Measurements from ENCODE around the gene MRPS6.

DNA sequence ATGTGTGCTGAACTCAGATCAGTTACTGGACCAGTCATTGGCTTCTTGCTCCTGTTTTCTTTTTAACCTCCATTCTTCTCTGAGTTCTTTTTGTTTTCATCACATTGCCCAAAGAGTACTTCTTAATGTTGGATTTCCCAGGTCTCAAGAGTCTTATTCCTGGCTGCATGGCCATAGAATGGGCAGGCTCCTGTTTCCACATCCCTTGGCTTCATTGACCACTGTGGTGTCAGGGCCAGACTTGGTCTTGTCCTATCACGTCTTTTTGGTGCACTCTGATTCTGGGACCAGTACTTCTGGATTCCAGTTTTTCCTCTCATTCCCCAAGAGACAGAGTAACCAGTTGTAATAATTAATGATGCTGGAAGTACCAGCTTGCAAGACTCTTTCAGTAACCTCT lies 41.8 kb downstream of the MRPS6 start:
- TF ChIP-seq MXI1 (IDR thresholded peaks at IDR 0.05; ENCODE audit: borderline replicate concordance, low read depth, low read length) (no peak), POLR2A (IDR thresholded peaks at IDR 0.05; ENCODE audit: low read depth, low read length) (no peak), RFX5 (IDR thresholded peaks at IDR 0.05; ENCODE audit: low read depth, low read length) (no peak), BHLHE40 (IDR thresholded peaks at IDR 0.05; ENCODE audit: low read depth, low read length) (no peak), MAZ (IDR thresholded peaks at IDR 0.05; ENCODE audit: borderline replicate concordance, low read depth, low read length) (no peak), RAD21 (IDR thresholded peaks at IDR 0.05; ENCODE audit: low read length) (no peak), MAFK (IDR thresholded peaks at IDR 0.05; ENCODE audit: low read depth, low read length) (no peak), NFE2L2 (IDR thresholded peaks at IDR 0.05; ENCODE audit: low read depth, low read length) (no peak), FOS (IDR thresholded peaks at IDR 0.05; ENCODE audit: low read depth, low read length) (no peak), CEBPB (IDR thresholded peaks at IDR 0.05; ENCODE audit: low read depth, low read length) (no peak), SMC3 (IDR thresholded peaks at IDR 0.05; ENCODE audit: low read depth, low read length) (no peak)
- TF ChIP-seq, protein P1, sequence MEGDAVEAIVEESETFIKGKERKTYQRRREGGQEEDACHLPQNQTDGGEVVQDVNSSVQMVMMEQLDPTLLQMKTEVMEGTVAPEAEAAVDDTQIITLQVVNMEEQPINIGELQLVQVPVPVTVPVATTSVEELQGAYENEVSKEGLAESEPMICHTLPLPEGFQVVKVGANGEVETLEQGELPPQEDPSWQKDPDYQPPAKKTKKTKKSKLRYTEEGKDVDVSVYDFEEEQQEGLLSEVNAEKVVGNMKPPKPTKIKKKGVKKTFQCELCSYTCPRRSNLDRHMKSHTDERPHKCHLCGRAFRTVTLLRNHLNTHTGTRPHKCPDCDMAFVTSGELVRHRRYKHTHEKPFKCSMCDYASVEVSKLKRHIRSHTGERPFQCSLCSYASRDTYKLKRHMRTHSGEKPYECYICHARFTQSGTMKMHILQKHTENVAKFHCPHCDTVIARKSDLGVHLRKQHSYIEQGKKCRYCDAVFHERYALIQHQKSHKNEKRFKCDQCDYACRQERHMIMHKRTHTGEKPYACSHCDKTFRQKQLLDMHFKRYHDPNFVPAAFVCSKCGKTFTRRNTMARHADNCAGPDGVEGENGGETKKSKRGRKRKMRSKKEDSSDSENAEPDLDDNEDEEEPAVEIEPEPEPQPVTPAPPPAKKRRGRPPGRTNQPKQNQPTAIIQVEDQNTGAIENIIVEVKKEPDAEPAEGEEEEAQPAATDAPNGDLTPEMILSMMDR (conservative IDR thresholded peaks at IDR 0.05; ENCODE audit: low read depth, low read length) = no peak
- TF ChIP-seq, protein P2, sequence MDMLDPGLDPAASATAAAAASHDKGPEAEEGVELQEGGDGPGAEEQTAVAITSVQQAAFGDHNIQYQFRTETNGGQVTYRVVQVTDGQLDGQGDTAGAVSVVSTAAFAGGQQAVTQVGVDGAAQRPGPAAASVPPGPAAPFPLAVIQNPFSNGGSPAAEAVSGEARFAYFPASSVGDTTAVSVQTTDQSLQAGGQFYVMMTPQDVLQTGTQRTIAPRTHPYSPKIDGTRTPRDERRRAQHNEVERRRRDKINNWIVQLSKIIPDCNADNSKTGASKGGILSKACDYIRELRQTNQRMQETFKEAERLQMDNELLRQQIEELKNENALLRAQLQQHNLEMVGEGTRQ (IDR thresholded peaks at IDR 0.05; ENCODE audit: low read depth, low read length) = no peak
- TF ChIP-seq, protein P3, sequence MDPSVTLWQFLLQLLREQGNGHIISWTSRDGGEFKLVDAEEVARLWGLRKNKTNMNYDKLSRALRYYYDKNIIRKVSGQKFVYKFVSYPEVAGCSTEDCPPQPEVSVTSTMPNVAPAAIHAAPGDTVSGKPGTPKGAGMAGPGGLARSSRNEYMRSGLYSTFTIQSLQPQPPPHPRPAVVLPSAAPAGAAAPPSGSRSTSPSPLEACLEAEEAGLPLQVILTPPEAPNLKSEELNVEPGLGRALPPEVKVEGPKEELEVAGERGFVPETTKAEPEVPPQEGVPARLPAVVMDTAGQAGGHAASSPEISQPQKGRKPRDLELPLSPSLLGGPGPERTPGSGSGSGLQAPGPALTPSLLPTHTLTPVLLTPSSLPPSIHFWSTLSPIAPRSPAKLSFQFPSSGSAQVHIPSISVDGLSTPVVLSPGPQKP (IDR thresholded peaks at IDR 0.05; ENCODE audit: borderline replicate concordance, low read depth, low read length) = no peak
